ENCODE measurements around the gene FOXN3. TPM values are rescaled to one million over a fixed set of nuclear protein-coding genes. Genes with fewer than 3 reads are reported as not detected.
A peak's percentile ranks its signal among the peaks of the same experiment; 100 is the strongest.

FOXN3 gene, protein sequence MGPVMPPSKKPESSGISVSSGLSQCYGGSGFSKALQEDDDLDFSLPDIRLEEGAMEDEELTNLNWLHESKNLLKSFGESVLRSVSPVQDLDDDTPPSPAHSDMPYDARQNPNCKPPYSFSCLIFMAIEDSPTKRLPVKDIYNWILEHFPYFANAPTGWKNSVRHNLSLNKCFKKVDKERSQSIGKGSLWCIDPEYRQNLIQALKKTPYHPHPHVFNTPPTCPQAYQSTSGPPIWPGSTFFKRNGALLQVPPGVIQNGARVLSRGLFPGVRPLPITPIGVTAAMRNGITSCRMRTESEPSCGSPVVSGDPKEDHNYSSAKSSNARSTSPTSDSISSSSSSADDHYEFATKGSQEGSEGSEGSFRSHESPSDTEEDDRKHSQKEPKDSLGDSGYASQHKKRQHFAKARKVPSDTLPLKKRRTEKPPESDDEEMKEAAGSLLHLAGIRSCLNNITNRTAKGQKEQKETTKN
- 87.6 TPM for total RNA-seq
- long read RNA-seq, transcript FOXN3-214 (6 exons, 2,692 nt) = major isoform, 19 of 101 reads
- long read RNA-seq, partial matches to known transcripts = 1 of 101 reads
- long read RNA-seq, other reads (novel, unspliced or antisense) = 74 of 101 reads

DNA sequence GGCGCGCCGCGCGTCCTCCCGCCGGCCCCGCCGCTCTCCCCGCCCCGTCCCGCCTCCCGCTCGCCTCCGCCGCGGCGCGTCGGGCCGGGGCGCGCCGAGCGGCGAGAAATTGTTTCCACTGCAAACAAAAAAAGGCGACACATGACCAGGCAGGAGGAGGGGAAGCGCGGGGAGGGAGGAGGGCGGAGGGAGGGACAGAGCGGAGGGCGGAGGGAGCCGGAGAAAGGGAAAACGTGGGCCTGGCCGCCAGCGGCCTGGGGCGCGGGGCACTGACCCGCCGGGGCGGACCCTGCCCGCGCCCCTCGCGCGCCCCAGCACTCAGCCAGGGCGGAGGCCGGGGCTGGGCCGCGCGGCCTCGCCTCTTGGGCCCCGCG is at the start of gene FOXN3:
Gene FOXN3 (minus strand): TSS at position 143 of the 374 bp plus-strand sequence. CDS start 4,757 bp downstream, outside the sequence.
- intact Hi-C loops (cut with DNase I) = loop anchor here (2.0 to 5.0 kb wide), 5 partner anchors 50 to 284 kb away; no protein-coding TSS in a partner anchor
- DNase-seq (ENCODE audit: low spot score) = peak; percentile 97

DNA sequence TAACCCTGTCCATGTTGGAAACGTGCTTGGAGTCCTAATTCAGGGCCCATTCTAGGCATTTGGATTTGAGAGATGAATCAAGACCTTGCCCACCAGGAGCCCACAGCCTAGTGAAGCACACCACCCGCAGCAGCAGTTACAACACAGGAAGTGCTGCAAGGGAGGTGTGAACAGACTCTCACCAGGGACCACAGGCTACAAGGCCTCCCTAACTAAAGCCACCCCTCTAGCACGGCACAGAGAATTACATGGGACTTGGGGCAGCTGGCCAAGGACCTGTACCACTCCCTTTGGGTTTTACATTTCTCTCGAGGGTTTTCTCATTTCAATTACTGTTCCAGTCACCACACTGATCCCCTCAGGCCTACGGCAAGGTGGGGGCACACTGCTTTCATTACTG is 49.5 kb upstream of the FOXN3 start:
- no peak for DNase-seq (ENCODE audit: low spot score)
- intact Hi-C loops (cut with DNase I) = no loop called here

- intact Hi-C loops (cut with DNase I) = no loop called here
- no peak for DNase-seq (ENCODE audit: low spot score)
Measured at GRCh38 chr14:89465876-89466275, 48.8 kb upstream of the FOXN3 start.

- intact Hi-C loops (cut with DNase I) = no loop called here
- no peak for DNase-seq (ENCODE audit: low spot score)
Measured at GRCh38 chr14:89461256-89461655, 44.2 kb upstream of the FOXN3 start.

DNA sequence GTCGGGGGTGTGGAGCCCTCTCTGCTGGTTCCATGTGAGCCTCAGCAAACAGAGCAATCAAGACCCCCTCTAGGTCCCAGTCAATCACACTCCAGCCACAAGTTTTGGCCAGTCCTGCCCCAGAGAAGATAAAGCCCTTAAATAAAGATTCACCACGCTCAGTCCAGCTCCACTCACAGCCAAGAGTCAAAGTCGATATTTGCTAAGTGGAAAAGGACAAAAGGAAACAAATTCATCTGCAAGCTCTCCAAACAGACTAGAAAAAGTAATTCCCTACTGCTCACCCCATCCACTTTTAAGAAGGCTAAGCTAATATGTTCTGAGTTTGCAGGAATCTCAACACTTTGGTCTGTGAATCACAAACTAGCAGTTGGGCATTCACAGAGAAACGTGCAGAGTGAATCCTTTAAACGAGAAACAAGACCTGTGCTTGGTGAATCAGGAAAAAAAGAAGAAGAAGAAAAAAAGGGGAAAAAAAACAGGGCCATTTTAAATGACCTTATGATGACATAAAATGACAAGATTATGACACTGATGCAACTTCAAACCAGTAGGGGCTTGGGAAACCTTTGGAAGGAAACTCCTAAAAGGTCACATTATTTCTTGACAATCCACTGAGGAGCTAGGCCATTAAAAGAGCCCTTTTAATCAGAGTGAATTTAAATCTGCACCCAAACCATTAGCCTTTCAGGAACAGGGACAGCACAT is 41.8 kb upstream of the FOXN3 start:
- no peak for DNase-seq (ENCODE audit: low spot score)

DNA sequence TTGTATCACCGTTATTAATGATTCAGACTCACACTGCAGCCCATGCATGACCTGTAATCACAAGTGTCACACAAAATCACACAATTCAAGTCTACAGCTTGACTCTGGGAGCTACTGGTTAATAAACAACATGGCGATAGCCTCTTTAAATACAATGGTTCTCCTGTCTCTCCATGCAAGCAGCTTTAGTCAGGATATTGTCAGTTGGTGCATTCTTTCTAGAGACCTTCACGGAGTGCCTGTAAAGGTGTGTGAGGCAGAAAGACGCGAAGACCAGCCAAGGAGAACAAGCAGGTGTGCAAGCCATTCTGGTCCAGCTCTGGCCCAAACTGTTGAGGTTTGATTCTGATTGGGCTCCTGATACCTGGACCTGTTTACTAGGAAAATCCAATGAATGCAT is 40.0 kb upstream of the FOXN3 start:
- no peak for DNase-seq (ENCODE audit: low spot score)
- intact Hi-C loops (cut with DNase I) = no loop called here

More for the DNA sequence above, 41.8 kb upstream of the FOXN3 start:
- intact Hi-C loops (cut with DNase I) = no loop called here

- intact Hi-C loops (cut with DNase I) = no loop called here
- DNase-seq (ENCODE audit: low spot score) = no peak
Measured at GRCh38 chr14:89455412-89455811, 38.4 kb upstream of the FOXN3 start.

DNA sequence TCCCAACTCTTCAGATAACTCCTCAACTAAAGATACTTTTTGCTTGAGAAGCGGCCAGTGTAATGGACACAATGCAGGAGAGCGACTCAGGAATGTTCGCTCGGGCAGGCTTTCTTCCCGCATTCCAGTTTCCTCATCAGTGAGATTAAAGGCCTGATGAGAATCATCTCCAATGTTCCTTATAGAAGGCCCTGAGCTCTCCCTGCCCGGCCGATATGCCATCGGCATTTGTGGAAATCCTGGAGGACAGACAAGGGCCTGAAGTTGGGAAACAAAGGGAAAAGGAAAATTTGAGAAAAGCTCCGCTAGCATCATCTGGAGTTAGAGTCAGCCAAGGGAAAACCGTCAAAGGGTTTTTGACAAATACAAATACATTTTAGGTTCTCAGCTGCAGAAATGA is 38.0 kb upstream of the FOXN3 start:
- intact Hi-C loops (cut with DNase I) = no loop called here
- DNase-seq (ENCODE audit: low spot score) = no peak

GRCh38 chr14:89452281-89452680 is 35.2 kb upstream of the FOXN3 start:
- intact Hi-C loops (cut with DNase I) = no loop called here

GRCh38 chr14:89451229-89451628 is 34.2 kb upstream of the FOXN3 start:
- intact Hi-C loops (cut with DNase I) = no loop called here
- DNase-seq (ENCODE audit: low spot score) = no peak

More at GRCh38 chr14:89452281-89452680, 35.2 kb upstream of the FOXN3 start:
- DNase-seq (ENCODE audit: low spot score) = no peak

DNA sequence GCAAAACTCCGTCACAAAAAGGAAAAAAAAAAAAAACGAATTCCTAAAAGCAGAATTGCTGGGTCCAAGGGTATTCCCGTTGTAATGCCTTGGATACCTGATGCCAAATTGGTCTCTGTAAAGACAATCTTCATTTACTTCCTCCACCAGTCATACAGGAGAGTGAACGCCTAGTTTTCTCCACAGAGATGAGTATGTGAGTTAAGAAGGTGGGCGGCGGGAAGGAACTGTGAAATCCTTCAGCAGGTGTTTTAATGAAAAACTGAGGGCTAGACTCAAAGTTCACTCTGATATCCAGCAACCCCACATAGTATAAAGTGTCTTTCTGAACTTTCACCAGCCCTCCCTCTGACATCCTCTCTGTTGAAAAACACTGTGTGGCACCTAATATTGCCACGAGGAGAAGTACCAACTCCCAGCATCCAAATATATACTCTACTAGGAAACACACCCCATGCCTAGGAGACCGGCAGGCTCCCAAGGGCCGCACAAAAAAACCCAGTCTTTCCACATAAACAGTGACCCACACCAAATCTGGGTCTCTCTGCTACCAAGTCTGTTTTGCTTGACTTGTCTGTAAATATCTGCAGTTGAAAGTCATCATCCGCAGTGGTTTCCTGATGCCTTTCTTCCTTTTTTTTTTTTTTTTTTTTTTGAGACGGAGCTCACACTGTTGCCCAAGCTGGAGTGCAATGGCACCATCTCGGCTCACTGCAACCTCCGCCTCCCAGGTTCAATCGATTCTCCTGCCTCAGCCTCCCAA is 30.3 kb upstream of the FOXN3 start:
- intact Hi-C loops (cut with DNase I) = no loop called here
- no peak for DNase-seq (ENCODE audit: low spot score)

GRCh38 chr14:89445273-89445973 is 28.4 kb upstream of the FOXN3 start:
- intact Hi-C loops (cut with DNase I) = no loop called here
- no peak for DNase-seq (ENCODE audit: low spot score)

- intact Hi-C loops (cut with DNase I) = no loop called here
Measured at GRCh38 chr14:89444516-89445125, 27.6 kb upstream of the FOXN3 start.

GRCh38 chr14:89444044-89444443 is 27.0 kb upstream of the FOXN3 start:
- intact Hi-C loops (cut with DNase I) = no loop called here
- DNase-seq (ENCODE audit: low spot score) = no peak

More at GRCh38 chr14:89444516-89445125, 27.6 kb upstream of the FOXN3 start:
- DNase-seq (ENCODE audit: low spot score) = no peak

- intact Hi-C loops (cut with DNase I) = no loop called here
Measured at GRCh38 chr14:89443042-89443629, 26.1 kb upstream of the FOXN3 start.

DNA sequence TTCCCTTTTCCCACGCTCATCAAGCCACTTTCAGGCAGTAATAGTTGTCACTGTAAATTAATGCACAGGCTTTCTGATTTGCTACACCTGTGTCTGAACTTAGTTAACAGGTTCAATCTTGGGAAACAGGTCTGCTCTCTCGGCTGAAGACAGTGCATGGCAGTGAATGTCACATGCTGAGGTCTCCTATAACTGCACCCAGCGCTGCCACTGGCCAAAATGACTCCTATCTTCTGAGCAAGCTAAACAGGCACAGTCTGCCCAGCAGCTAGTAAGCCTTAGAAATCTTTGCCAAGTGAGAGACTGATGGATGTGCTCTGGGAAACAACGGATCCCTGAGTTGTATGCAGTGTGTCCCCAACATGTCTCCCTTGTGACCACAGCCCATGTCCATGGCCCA is 25.2 kb upstream of the FOXN3 start:
- intact Hi-C loops (cut with DNase I) = no loop called here
- DNase-seq (ENCODE audit: low spot score) = no peak

More at GRCh38 chr14:89443042-89443629, 26.1 kb upstream of the FOXN3 start:
- DNase-seq (ENCODE audit: low spot score) = no peak

DNA sequence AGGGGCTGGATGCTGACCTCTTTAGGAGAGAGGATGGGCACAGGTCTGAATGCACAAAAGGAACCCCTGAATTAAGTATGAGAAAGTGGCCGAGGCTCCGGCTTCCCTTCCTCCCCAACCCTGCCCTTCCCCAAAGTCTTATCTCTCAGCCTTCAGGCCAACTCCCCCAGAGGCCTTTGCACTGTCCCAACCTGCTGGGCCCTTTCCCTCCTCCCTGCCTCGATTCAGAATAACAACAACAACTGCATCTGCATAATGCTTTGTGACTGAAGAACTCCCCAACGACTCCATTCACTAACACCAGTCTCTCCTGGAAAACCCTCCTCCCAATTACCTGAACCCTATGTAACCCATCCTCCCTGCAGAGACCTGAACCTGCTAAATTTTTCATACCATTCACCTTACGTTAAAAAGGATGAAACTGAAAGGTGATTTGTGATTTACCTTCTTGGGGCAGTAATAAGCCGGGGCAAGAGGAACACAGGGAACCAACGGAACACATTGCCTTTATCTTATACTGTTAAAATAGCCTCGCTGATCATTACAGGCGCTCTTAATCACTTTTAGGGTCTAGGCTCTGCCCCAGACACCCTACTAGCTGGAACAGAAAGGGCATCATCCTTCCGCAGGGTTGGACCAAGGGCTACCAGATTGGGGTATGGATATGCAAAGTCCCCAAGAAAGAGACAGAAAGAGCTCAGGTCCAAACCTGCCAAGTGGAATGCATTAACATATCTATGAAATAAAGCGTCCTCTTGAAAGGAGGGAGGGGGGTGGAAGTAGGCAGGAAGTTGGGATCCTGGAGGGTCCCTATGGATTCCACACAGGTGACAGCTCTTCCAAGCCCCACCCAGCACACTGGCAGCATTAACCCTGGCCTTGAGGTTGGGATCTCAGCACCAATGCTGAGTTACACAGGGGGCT is 24.2 kb upstream of the FOXN3 start:
- intact Hi-C loops (cut with DNase I) = no loop called here
- no peak for DNase-seq (ENCODE audit: low spot score)
